Ovary (tissue), 9 donors: ENCODE data around the gene EFNA3. TPM values are rescaled to one million over a fixed set of nuclear protein-coding genes. Genes with fewer than 3 reads are reported as not detected.

ENCODE experiments used
- DNase-seq, 5 donors: peaks; one replicate each; pipeline ENCODE4 v3.0.0-alpha.2; 2019 to 2020
- H3K27ac ChIP-seq, 2 donors: fragments of 200-600 bp; one replicate each; pipeline versions ENCODE4 v1.5.1 to v1.8.0; 2019 to 2022
- H3K27me3 ChIP-seq: fragments of 200-600 bp; one replicate; pipeline ENCODE4 v1.8.0; 2022
- H3K36me3 ChIP-seq: fragments of 200-600 bp; sonication (generic); one replicate; pipeline ENCODE4 v1.5.1; 2019
- H3K4me1 ChIP-seq: one replicate; pipeline ENCODE4 v1.8.1; 2013; ENCODE audit warnings: mild to moderate bottlenecking, moderate library complexity; ENCODE audit not compliant: insufficient read depth
- H3K4me3 ChIP-seq: fragments of 200-600 bp; sonication (generic); one replicate; pipeline ENCODE4 v1.5.1; 2017
- H3K9me3 ChIP-seq, 2 donors: fragments of 200-600 bp in 1 of 2; sonication (generic) in 1 of 2; one replicate each; pipeline versions ENCODE4 v1.5.1 to v1.8.1; 2013 to 2019; ENCODE audit warnings: mild to moderate bottlenecking in 1 of 2, moderate library complexity in 1 of 2
- CTCF ChIP-seq, 3 donors: fragments of 450-650 bp in 2 of 3; fragments of 200-600 bp in 1 of 3; IDR thresholded peaks; one replicate each; pipeline versions ENCODE4 v1.5.1 to v1.8.0; 2016 to 2022; ENCODE audit warnings: antibody characterized with exemption in 3 of 3, mild to moderate bottlenecking in 1 of 3
- EP300 ChIP-seq: sonication (generic); formaldehyde crosslinking; IDR thresholded peaks from one replicate; pipeline ENCODE4 v1.6.1; 2017; ENCODE audit warnings: antibody characterized with exemption
- POLR2A ChIP-seq: fragments of 450-650 bp; IDR thresholded peaks from one replicate; pipeline ENCODE4 v1.6.1; 2017; ENCODE audit warnings: antibody characterized with exemption, mild to moderate bottlenecking, moderate library complexity
- WGBS, 3 donors: extraction: QIAGEN DNeasy Blood & Tissue Kit in 1 of 3; methylation state at CpG; one replicate each; pipeline versions ENCODE4 v1.1.5 to v1.1.7; 2013 to 2017; 5-methylcytosine and 5-hydroxymethylcytosine counted together
- intact Hi-C, 4 donors: fragments of 100-400 bp; cut with DNase I; formaldehyde crosslinking; loops; one replicate each; pipeline versions ENCODE4 v1.11.0 to v1.15.1; 2022 to 2023
- polyA plus RNA-seq, 2 donors: library from polyadenylated mRNA; stranded (reverse); fragments of 200-250 nt in 1 of 2; fragments of 350-450 nt in 1 of 2; fragmentation: Illumina TruSeq in 1 of 2; extraction: RNeasy Lipid Tissue Mini Kit (QIAGEN cat#74804) in 1 of 2; gene quantifications; one replicate each; pipeline ENCODE4 v1.2.3, GENCODE V29; 2013 to 2014
- total RNA-seq, 7 donors: library from RNA; depleted of rRNA in 2 of 7; stranded (reverse); fragments of >200 nt in 2 of 7; fragmentation: NEBNext Ultra II Directional in 3 of 7; extraction: Animal tissue kit (Norgen Biotek cat#: 25700) in 3 of 7; gene quantifications; one replicate each; pipeline versions ENCODE4 v1.1.0 to v1.2.4, GENCODE V29; 2016 to 2023
- donor health status: DM: no; HTN: no; CAD: no; lungs with moderate emphysema.
- donor health status: DM: no; HTN: no; CAD: no.
- donor health status: Bipolar disorder and iron deficiency.
- donor health status: DM: yes; HTN: yes; CAD: no.
- donor health status: DM: no; HTN: no; CAD: no.
- donor health status: DM: yes; HTN: yes; CAD: no.

Gene EFNA3
- total and polyA plus RNA-seq, 9 donors: 1.3 to 3.7 (median 2.1) TPM

- 21 to 25% (median 21%) methylated on average over 10 of the region's 10 CpGs for WGBS, 3 donors
- intact Hi-C loops: loop anchor here in 3 of 4 donors (5.0 to 10.0 kb wide), 5 partner anchors 32 to 485 kb away; partner anchors contain the start of genes CHRNB2 (in 1 of the 3), CKS1B (in 1 of the 3) and SHC1 (in 1 of the 3)
- Histone ChIP-seq H3K27me3 (no peaks in the 10 kb centered on the region), H3K4me1 (peaks cover 6% of the 10 kb centered on the region), H3K36me3 (no peaks in the 10 kb centered on the region), H3K4me3 (peak overlapping the region; percentile 82), H3K27ac (peak overlapping the region in 1 of 2 donors; percentile 81), H3K9me3 (no peaks in the 10 kb centered on the region)
- TF ChIP-seq EP300: no peak
- peak; percentile 9 for TF ChIP-seq POLR2A
- TF ChIP-seq CTCF (IDR thresholded peaks at IDR 0.05): no peak
- no peak for DNase-seq
Measured at GRCh38 chr1:155049651-155050559, 28.7 kb upstream of the EFNA3 start.

- H3K4me3 ChIP-seq: peak within 1 kb of the TSS; percentile 82
- no peak for TF ChIP-seq POLR2A
- TF ChIP-seq CTCF (IDR thresholded peaks at IDR 0.05): peak; percentile 40 to 91 (median 78)
- peak; percentile 73 to 87 (median 84) for DNase-seq
- H3K27me3 ChIP-seq: no peaks in the 10 kb centered on the region
- WGBS, 3 donors: 0 to 1% (median 1%) methylated on average over 36 to 95 of the region's 99 CpGs
- H3K4me1 ChIP-seq: peaks cover 6% of the 10 kb centered on the region
- no peaks in the 10 kb centered on the region for H3K36me3 ChIP-seq
- intact Hi-C loops: loop anchor here in 3 of 4 donors (5.0 to 10.0 kb wide), 4 partner anchors 33 to 486 kb away; partner anchors contain the start of genes CHRNB2 (in 1 of the 3), CKS1B (in 1 of the 3) and SHC1 (in 1 of the 3)
- H3K9me3 ChIP-seq: no peaks in the 10 kb centered on the region
- H3K27ac ChIP-seq: peak within 1 kb of the TSS; percentile 33 to 81
Measured at GRCh38 chr1:155050560-155051341, 27.9 kb upstream of the EFNA3 start, which contains the start of gene ADAM15. Gene ADAM15 (plus strand): TSS chr1:155051316. CDS start chr1:155051387, 71 bp downstream.

GRCh38 chr1:155051342-155051776 is 27.3 kb upstream of the EFNA3 start:
- Histone ChIP-seq H3K36me3 (no peaks in the 10 kb centered on the region), H3K27me3 (no peaks in the 10 kb centered on the region), H3K4me1 (peaks cover 6% of the 10 kb centered on the region), H3K27ac (peak overlapping the region in 1 of 2 donors; percentile 81), H3K9me3 (no peaks in the 10 kb centered on the region), H3K4me3 (peak overlapping the region; percentile 82)
- intact Hi-C loops: loop anchor here in 3 of 4 donors (5.0 to 10.0 kb wide), 4 partner anchors 34 to 487 kb away; partner anchors contain the start of genes CHRNB2 (in 1 of the 3), CKS1B (in 1 of the 3) and SHC1 (in 1 of the 3)
- peak in 1 of 5 donors; percentile 49 for DNase-seq
- TF ChIP-seq POLR2A (peak; percentile 47), CTCF (IDR thresholded peaks at IDR 0.05) (no peak)
- WGBS, 3 donors: 1% methylated on average over 22 to 31 of the region's 31 CpGs
